NT2/D1 (cell line): ENCODE data around the gene PSTPIP2.
"Not testable (repeated sequence)": the region's sequence is repeated elsewhere in the genome, so short reads cannot be mapped to it uniquely, and the experiment has no call there.

ENCODE experiments used
- DNase-seq: peaks from one replicate; pipeline ENCODE4 v3.0.0-alpha.2; 2011; ENCODE audit warnings: low read depth, low spot score
- H3K27me3 ChIP-seq: 2 replicates; pipeline ENCODE4 v1.6.0; 2011; ENCODE audit warnings: mild to moderate bottlenecking; ENCODE audit not compliant: insufficient read length, insufficient read depth
- H3K36me3 ChIP-seq: 2 replicates; pipeline ENCODE4 v1.6.1; 2011; ENCODE audit warnings: mild to moderate bottlenecking, low read length, mixed read lengths; ENCODE audit not compliant: insufficient read depth, insufficient read length
- H3K4me1 ChIP-seq: 2 replicates; pipeline ENCODE4 v1.5.1; 2011; ENCODE audit not compliant: insufficient read depth, insufficient read length
- H3K4me3 ChIP-seq: 2 replicates; pipeline ENCODE4 v1.5.1; 2011; ENCODE audit warnings: low read depth; ENCODE audit not compliant: insufficient read length
- H3K9ac ChIP-seq: 2 replicates; pipeline ENCODE4 v1.6.0; 2011; ENCODE audit warnings: low read depth; ENCODE audit not compliant: insufficient read length
- H3K9me3 ChIP-seq: 2 replicates; pipeline ENCODE4 v1.5.1; 2011; ENCODE audit warnings: mild to moderate bottlenecking, low read length; ENCODE audit not compliant: insufficient read depth
- SUZ12 ChIP-seq: IDR thresholded peaks from 2 replicates; pipeline ENCODE4 v1.6.1; 2011; ENCODE audit not compliant: insufficient read length, insufficient read depth; ENCODE audit errors: extremely low read depth
- YY1 ChIP-seq: IDR thresholded peaks from 2 replicates; pipeline ENCODE4 v1.6.1; 2011; ENCODE audit not compliant: insufficient read length, insufficient read depth
- ZNF274 ChIP-seq: IDR thresholded peaks from 2 replicates; pipeline ENCODE4 v1.6.1; 2011; ENCODE audit warnings: mild to moderate bottlenecking, low read depth, low read length

The PSTPIP2 gene

GRCh38 chr18:46097801-46098615 is 25.9 kb upstream of the PSTPIP2 start, which contains the start of gene ATP5F1A:
TSS of gene ATP5F1A (minus strand) at chr18:46098296. CDS start at chr18:46098231, 65 bp downstream.
- Histone ChIP-seq H3K9ac (peak within 1 kb of the TSS; percentile 89), H3K4me1 (no peaks in the 10 kb centered on the region), H3K4me3 (peak within 1 kb of the TSS; percentile 76), H3K36me3 (peaks cover 31% of the 10 kb centered on the region), H3K9me3 (no peaks in the 10 kb centered on the region), H3K27me3 (no peaks in the 10 kb centered on the region)
- TF ChIP-seq YY1, result peak; percentile 67
- TF ChIP-seq SUZ12, result no peak
- TF ChIP-seq ZNF274, result no peak
- DNase-seq, result peak; percentile 42

- no peaks in the 10 kb centered on the region for H3K4me1 ChIP-seq
- no peaks in the 10 kb centered on the region for H3K27me3 ChIP-seq
- no peak for TF ChIP-seq ZNF274
- no peak for TF ChIP-seq SUZ12
- TF ChIP-seq YY1, result no peak
- H3K9me3 ChIP-seq, result no peaks in the 10 kb centered on the region
- DNase-seq, result no peak
- peaks cover 37% of the 10 kb centered on the region for H3K36me3 ChIP-seq
- H3K9ac ChIP-seq, result peak overlapping the region; percentile 89
- peak overlapping the region; percentile 76 for H3K4me3 ChIP-seq
Observed at GRCh38 chr18:46097431-46097800, 25.4 kb upstream of the PSTPIP2 start.

GRCh38 chr18:46096651-46097300 is 24.7 kb upstream of the PSTPIP2 start:
- H3K27me3 ChIP-seq, result no peaks in the 10 kb centered on the region
- H3K36me3 ChIP-seq, result peaks cover 42% of the 10 kb centered on the region
- no peak for TF ChIP-seq SUZ12
- H3K4me3 ChIP-seq, result peak overlapping the region; percentile 76
- no peaks in the 10 kb centered on the region for H3K9me3 ChIP-seq
- DNase-seq, result no peak
- peak overlapping the region; percentile 89 for H3K9ac ChIP-seq
- no peaks in the 10 kb centered on the region for H3K4me1 ChIP-seq

GRCh38 chr18:46095532-46095931 is 23.5 kb upstream of the PSTPIP2 start:
- no peak overlapping the region for H3K4me3 ChIP-seq
- H3K9me3 ChIP-seq, result no peaks in the 10 kb centered on the region
- no peaks in the 10 kb centered on the region for H3K4me1 ChIP-seq
- TF ChIP-seq YY1 (no peak), ZNF274 (no peak), SUZ12 (no peak)
- DNase-seq, result no peak
- H3K36me3 ChIP-seq, result peaks cover 55% of the 10 kb centered on the region
- no peak overlapping the region for H3K9ac ChIP-seq
- H3K27me3 ChIP-seq, result no peaks in the 10 kb centered on the region

- peaks cover 95% of the 10 kb centered on the region for H3K36me3 ChIP-seq
- not testable (repeated sequence) for H3K27me3 ChIP-seq, DNase-seq
Observed at GRCh38 chr18:46088501-46088900, 16.4 kb upstream of the PSTPIP2 start.

GRCh38 chr18:46084431-46084830 is 12.4 kb upstream of the PSTPIP2 start:
- no peak for TF ChIP-seq ZNF274
- no peak for TF ChIP-seq SUZ12
- TF ChIP-seq YY1, result no peak
- no peak overlapping the region for H3K9ac ChIP-seq
- no peak overlapping the region for H3K4me3 ChIP-seq
- no peaks in the 10 kb centered on the region for H3K4me1 ChIP-seq
- H3K9me3 ChIP-seq, result no peaks in the 10 kb centered on the region; the same call in 1 of the 2 replicates
- H3K36me3 ChIP-seq, result peaks cover 85% of the 10 kb centered on the region
- no peaks in the 10 kb centered on the region for H3K27me3 ChIP-seq
- DNase-seq, result no peak

More at GRCh38 chr18:46088501-46088900, 16.4 kb upstream of the PSTPIP2 start:
- H3K9me3 ChIP-seq, H3K9ac ChIP-seq, H3K4me1 ChIP-seq, H3K4me3 ChIP-seq: not testable (repeated sequence)

- peaks cover 55% of the 10 kb centered on the region for H3K36me3 ChIP-seq
- no peaks in the 10 kb centered on the region for H3K4me1 ChIP-seq
- H3K9ac ChIP-seq, result no peak overlapping the region
- no peaks in the 10 kb centered on the region for H3K9me3 ChIP-seq
- DNase-seq, result no peak
- H3K4me3 ChIP-seq, result no peak overlapping the region
- H3K27me3 ChIP-seq, result no peaks in the 10 kb centered on the region
- no peak for TF ChIP-seq ZNF274
- TF ChIP-seq SUZ12, result no peak
- TF ChIP-seq YY1, result no peak
Observed at GRCh38 chr18:46080156-46080555, 8.1 kb upstream of the PSTPIP2 start.
